Left kidney (tissue), 2 donors: Measurements from ENCODE around the gene CRYL1. TPM values are rescaled to one million over a fixed set of nuclear protein-coding genes. Genes with fewer than 3 reads are reported as not detected.

Source experiments
- DNase-seq: peaks from one replicate; pipeline ENCODE4 v3.0.0-alpha.2; 2013
- polyA plus RNA-seq: library from polyadenylated mRNA; unstranded; fragments of 120-200 nt; gene quantifications from one replicate; pipeline ENCODE4 v1.2.1, GENCODE V29; 2013; ENCODE audit not compliant: insufficient read length

The CRYL1 gene
- polyA plus RNA-seq, 1 donor, result 125 TPM

- no peak for DNase-seq
Measured at GRCh38 chr13:20401931-20402856, 123.5 kb downstream of the CRYL1 start.

GRCh38 chr13:20401531-20401930 is 124.1 kb downstream of the CRYL1 start:
- DNase-seq, result no peak

GRCh38 chr13:20400774-20401173 is 124.9 kb downstream of the CRYL1 start:
- DNase-seq, result no peak

DNA sequence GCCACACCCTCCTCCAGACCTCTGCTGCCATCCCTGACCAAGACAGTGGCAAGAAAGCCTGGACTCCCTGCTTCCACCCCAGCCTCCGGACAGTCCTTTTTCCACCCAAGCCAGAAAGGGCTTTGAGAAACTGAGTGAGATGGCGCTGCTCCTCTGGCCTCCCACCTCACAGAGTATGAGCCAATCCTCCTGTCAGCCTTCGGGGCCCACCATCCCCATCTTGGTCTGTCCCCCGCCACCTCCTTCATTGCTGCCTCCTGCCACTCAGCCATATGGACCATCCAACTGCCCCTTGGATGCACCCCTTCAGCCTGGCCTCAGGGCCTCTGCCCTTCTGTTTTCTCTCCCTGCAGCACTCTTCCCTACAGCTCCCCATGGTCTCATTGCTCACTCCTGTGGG is 125.7 kb downstream of the CRYL1 start:
- no peak for DNase-seq

- no peak for DNase-seq
Measured at GRCh38 chr13:20399515-20399914, 126.1 kb downstream of the CRYL1 start.

DNA sequence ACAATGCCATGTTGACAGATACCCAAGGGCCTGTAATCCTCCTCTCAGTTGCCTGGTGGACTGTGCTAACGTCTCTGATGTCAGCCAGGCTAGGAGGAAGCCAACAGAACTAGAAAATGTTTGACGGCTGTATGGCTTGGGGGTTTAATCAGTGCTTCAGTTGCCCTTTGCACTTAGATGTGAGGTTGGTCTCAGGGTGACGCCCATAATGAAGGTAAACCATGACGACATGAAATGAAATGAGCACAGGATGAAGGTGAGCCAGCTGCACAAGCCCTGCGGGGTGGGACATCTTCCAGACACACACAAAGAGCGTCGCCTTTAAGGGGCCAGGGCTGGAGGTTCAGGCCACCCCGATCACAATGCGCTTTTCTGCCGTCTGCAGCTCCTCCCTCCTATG is 127.2 kb downstream of the CRYL1 start:
- no peak for DNase-seq

DNA sequence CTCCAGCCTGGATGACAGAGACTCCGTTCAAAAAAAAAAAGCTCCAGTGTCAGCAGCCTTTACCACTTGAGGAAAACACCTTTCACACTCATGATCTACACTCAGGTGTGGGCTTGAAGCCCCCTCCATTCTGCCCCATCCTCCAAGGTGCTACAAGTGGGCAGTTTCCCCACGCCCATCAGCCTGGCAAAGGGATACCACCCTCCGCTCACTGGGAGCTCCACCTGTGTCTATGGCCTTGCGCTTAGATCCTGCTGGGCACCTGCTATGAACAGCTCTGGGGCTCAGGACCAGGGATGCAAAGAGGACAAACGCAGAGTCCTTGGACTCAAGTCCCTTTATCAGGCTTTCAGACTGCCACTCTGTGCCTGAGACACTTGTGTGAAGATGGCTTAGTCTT is 127.8 kb downstream of the CRYL1 start:
- no peak for DNase-seq

DNA sequence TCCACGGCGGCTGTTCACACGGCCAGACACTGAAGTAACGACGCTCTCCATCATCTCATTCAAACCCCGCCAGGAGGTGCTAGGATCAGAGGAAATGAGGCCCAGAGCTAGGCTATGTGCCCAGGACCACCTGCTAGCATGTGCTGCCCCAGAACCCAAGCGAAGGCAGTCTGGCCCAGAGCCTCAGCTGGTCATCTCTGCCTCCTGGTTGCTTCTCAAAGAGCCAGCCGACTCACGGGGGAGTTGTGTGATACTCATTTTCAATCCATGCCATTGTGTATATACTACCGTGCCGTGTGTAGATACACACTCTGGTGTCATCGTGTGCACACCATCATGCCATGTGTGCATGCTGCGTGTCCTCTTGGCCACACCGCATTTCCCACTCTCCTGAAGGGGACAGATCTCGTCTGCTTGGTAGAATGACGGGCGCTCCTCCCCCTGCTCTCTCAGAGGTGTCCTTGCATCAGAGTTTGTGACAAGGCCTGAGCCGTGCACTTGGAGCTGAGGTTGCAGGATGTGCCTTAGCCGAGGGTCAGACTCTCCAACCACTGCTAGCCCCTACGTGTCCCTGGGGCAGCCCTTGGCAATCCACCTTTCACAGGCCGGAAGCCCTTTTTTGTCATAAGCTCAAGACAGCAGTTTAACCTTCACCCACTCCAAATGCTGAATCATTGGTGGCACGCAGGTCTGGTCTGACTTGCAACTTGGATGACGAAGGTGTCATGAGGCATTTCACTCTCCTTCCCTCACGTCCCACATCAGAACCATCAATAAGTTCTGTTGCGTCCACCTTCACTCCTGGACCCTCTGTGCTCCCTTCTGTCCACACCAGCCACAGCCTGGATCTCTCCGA is 130.4 kb downstream of the CRYL1 start:
- no peak for DNase-seq

DNA sequence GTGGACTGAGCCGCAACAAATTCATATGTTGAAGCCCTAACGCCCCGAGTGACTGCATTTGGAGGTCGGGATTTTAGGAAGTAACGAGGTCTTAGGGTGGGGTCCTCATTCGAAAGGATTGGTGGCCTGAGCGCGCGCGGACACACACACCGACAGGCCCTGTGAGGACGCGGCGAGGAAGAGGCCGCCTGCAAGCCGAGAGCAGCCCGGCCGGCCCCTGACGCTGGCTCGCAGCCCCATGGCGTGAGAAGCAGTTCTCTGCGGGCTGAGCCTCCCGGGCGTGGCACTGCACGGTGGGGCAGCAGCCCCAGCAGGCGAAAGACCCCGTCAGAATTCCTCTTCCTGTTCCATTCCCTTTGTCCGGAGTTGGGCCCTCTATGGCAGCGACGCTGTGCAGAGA is 131.2 kb downstream of the CRYL1 start:
- DNase-seq, result no peak

- no peak for DNase-seq
Measured at GRCh38 chr13:20394169-20394501, 131.5 kb downstream of the CRYL1 start.

DNA sequence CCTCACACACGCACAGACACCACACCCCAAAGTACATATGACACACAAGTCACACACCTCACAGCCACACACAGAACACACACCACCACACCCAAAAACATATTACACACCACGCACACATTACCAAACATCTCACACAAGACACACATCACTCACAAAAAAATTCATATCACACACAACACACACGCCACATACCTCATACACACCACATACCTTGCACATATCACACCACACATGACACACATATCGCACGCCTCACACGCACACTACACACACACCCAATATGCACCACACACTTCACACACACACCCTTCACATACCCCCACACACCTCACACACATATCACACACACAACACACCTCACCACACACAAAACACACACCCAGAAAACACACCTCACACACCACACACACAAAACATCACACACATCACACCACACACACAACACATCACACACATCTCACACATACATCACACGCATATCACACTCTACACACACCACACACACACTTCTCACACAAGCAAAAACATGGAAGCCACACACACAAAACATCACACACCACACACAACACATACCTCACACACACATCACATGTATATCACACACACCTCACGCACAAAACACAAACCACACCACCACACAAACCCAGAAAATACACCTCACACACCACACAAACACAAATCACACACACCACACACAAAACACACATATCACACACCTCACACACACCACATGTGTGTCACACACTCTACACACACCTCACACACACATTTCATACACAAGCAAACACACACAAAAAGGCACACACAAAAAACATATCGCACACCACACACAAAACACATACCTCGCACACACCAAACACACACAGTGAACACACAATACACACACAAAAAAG is 132.1 kb downstream of the CRYL1 start:
- no peak for DNase-seq

DNA sequence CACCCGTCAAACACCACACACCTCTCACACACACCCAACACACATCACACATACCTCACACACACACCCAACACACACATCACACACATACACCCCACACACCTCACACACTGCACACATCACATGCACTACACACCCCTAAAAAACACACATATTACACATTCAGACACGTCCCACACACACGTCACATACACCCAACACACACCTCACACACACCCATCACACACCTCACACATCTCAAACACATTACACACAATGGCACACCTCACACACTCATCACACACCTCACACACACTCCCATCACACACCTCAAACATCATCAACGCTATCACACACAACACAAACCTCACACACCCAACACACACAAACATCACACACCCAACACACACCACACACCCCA is 133.1 kb downstream of the CRYL1 start:
- DNase-seq, result no peak

DNA sequence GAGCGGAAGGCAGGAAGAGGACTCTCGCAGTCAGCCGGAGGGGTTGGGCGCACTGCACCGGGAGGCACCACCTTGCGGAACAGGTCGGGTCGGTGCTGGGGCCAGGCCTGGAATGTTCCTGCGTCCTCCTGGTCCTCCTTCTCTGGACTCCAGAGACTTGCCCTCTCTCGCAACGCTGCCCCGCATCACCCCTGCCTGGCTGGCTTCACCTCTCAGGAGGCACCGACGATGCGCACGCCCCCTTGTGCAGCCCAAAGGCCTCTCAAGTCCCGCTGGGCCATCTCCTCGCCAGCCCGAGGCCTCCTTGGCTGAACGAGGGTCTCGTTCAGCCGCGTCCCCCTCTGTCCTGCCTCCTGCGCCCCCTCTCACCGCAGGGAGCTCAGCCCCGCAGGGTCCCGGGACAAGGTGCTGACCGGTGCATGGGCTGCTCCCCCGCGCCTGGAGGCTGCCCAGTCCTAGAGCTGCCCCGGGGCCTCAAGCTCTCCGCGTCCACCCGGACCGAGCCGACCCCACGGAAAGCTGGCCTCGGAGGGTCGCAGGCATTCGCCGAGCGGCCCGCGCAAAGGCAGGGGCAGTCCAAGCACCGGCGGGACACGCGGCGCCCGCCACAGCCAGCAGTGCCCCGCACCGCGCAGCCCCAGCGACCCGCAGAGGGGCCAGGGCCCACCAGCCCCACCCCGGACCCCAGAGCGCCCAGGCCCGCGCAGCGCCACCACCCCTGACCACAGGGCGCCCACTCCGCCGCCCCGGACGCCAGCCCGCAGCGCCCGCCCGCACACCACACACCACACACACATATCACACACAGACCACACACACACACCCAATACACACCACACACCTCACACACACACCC is 133.8 kb downstream of the CRYL1 start:
- no peak for DNase-seq

DNA sequence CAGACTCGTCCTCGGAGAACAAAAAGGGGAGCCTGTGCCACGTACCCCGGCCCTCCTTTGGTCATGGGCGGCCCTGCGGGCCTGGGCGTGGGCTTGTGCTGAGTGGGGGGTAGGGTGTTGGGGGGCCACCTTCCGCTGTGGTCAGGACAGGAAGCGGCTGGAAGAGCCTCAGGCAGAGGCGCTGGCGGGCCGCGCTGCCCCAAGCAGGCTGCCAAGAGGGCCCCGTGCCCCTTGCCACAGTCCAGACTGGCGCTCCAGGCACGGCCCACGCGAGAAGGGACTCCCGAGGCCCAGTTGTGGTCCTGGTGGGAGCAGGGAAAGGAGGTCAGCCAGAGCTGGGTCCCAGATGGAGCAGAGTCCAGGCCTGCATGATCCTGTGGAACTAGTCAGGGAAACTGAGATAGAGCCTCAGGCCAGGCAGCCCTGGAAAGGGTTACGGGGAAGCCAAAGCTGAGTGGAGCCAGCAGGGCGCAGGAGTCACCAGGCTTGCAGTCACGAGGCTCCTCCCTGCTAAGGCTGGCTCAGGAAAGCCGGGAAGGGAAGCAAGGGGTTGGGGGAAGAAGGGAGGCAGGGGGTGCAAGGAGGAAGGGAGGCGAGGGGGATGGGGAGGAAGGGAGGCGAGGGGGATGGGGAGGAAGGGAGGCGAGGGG is 135.0 kb downstream of the CRYL1 start:
- no peak for DNase-seq

DNA sequence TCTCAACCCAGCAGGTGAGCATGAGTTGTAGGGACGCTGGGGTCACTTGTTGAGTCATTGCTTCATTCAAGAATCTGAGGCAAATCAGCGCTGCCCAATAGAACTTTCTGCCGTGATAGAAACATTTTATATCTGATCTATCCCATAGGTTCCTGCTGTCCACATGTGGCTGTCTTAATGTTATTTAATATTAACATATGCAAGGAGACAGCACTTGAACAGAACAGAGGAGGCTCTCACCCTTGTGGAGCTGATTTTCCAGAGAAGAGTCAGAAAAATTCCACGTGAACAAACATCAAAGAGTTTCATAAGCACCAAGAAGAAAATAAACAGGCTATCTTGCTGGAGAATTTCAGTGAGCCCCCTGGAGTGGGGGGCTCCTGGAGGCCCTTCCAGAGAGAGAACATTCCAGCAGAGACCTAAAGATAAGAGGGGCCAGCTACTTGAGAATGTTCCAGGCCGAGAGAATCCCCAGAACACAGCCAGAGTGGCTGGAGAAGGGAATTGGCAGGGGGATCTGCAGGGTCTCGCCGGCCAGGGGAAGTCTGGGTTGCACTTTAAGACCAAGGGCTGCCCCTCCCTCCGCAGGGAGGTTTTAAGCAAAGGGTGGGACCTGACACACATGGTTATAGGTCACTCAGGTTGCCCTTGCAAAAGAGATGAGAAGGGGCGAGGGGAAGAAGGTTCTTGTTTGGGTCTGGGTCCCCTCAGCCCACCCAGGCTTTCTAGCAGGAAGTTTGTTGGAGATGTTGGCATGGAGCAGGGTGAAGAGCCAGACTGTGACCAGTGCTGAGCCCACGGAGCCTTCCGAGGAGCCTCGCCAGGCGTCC is 135.7 kb downstream of the CRYL1 start:
- no peak for DNase-seq

DNA sequence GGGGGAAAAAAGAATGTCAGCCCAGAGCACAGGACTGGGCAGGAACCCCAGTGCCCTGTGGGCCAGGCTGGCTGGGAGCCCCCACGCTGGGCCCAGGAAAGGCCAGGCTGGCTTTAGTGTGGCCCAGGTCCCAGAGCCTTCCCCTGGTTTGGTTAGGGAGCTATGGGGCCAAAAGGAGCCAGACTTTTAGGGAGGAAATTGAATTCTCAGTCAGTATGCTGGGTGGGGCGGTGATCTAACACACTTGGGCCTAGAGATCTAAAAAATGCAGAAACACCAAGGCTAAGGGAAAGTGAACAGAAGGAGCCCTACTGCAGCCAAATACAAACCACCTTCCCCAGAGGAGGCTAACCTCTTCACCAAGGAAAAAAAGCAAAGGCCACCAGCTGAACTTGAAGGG is 137.5 kb downstream of the CRYL1 start:
- DNase-seq, result no peak

GRCh38 chr13:20387441-20387971 is 138.2 kb downstream of the CRYL1 start:
- no peak for DNase-seq

GRCh38 chr13:20387006-20387405 is 138.7 kb downstream of the CRYL1 start:
- no peak for DNase-seq

DNA sequence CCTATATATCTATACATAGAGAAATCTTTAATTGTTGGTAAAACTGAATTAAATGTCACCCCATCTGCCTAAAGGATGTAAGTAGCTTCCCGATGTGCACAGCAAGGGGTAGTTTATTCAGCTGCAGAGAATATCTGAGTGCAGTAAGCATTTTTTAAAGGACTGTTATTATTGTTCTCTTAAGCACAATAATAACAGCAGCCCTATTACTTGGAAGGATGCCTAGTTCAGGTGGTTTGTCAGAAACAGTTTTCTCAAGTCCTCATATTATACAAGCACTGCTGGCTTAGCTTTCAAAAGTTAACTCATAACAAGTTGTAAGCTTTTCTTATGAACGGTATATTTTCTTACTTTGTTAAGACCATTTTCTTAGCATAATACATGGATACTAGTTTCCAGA is 142.6 kb downstream of the CRYL1 start:
- DNase-seq, result no peak

DNA sequence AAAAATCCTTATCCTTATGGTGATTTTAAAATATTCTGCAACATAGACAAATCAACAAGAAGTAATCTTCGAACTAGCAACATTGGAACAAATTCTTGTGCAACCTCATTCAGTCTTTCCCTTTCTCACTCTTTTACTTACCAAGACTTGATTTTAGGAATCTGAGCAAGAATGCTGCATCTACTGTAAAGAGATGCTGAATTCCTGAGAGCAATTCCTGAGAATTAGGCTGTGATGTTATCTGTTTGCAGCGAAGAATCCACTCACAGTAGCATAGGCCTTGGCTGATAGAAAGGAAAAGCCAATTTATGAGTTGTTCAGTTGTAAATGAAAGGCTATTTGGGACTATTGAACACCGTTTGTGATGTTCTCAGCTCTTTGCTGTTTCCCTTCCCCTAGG is 144.3 kb downstream of the CRYL1 start:
- no peak for DNase-seq
